ENCODE results near the gene WDFY2. TPM values are rescaled to one million over a fixed set of nuclear protein-coding genes. Genes with fewer than 3 reads are reported as not detected.

Gene WDFY2
- total and polyA plus RNA-seq, 7 donors, result 0.66 to 5.3 (median 1.7) TPM

DNA sequence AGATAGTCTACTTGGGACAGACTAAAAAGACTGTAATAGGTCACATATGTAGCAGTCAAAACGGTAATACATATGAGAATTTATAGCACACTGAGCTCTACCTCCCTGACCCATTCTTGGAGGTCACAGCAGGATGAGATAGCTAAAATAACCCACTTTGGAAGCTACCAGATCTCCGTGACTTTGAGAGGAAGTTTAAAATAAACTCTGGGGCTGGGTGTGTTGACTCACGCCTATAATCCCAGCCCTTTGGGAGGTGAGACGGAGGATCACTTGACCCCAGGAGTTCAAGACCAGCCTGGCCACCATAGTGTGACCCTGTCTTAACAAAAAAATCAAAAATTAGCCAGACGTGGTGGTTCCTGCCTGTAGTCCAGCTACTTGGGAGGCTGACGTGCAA, 174.4 kb downstream of the WDFY2 start:
- Histone ChIP-seq H3K9me3 (no peaks in the 10 kb centered on the region), H3K36me3 (ENCODE audit: insufficient read depth in 1 of 2, low read depth in 1 of 2) (peaks cover 0 to 4% of the 10 kb centered on the region in 2 donors), H3K4me1 (no peaks in the 10 kb centered on the region), H3K27me3 (ENCODE audit: insufficient read depth in 3 of 3, low read length in 2 of 3) (no peaks in the 10 kb centered on the region), H3K4me3 (no peak overlapping the region), H3K27ac (no peak overlapping the region)
- DNase-seq, result no peak
- WGBS, 3 donors, result 65 to 76% (median 67%) methylated on average over 6 of the region's 6 CpGs
- TF ChIP-seq, protein P1, sequence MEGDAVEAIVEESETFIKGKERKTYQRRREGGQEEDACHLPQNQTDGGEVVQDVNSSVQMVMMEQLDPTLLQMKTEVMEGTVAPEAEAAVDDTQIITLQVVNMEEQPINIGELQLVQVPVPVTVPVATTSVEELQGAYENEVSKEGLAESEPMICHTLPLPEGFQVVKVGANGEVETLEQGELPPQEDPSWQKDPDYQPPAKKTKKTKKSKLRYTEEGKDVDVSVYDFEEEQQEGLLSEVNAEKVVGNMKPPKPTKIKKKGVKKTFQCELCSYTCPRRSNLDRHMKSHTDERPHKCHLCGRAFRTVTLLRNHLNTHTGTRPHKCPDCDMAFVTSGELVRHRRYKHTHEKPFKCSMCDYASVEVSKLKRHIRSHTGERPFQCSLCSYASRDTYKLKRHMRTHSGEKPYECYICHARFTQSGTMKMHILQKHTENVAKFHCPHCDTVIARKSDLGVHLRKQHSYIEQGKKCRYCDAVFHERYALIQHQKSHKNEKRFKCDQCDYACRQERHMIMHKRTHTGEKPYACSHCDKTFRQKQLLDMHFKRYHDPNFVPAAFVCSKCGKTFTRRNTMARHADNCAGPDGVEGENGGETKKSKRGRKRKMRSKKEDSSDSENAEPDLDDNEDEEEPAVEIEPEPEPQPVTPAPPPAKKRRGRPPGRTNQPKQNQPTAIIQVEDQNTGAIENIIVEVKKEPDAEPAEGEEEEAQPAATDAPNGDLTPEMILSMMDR (IDR thresholded peaks at IDR 0.05), result no peak
- intact Hi-C loops (cut with DNase I), result no loop called here
- no peak for ATAC-seq

DNA sequence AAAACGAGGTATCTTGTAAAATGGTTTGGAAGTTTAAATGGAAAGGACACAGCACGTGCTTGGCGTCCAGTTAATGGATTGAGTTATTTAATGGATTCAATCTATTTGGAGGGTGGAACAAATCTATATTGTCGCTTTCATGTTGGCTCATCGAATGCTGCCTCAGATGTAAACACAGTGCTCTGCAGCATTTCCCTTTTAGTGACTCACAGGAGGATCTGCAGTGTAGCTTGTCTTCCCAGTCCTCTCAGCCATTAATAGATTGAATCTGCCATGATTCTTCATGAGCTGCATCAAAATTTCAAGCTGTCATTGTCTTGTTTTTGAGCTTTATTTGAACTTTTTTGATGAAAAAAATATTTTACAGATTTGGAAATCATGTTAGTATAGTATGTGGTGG, 175.0 kb downstream of the WDFY2 start:
- no peak for ATAC-seq
- TF ChIP-seq, protein P1 (IDR thresholded peaks at IDR 0.05), result no peak
- DNase-seq, result no peak
- no peaks in the 10 kb centered on the region for H3K9me3 ChIP-seq
- H3K27ac ChIP-seq, result no peak overlapping the region
- no peaks in the 10 kb centered on the region for H3K4me1 ChIP-seq
- no peak overlapping the region for H3K4me3 ChIP-seq
- H3K27me3 ChIP-seq (ENCODE audit: insufficient read depth in 3 of 3, low read length in 2 of 3), result no peaks in the 10 kb centered on the region
- peaks cover 0 to 4% of the 10 kb centered on the region in 2 donors for H3K36me3 ChIP-seq (ENCODE audit: insufficient read depth in 1 of 2, low read depth in 1 of 2)
- intact Hi-C loops (cut with DNase I), result no loop called here
- 93 to 95% (median 94%) methylated on average over 5 of the region's 5 CpGs for WGBS, 3 donors

DNA sequence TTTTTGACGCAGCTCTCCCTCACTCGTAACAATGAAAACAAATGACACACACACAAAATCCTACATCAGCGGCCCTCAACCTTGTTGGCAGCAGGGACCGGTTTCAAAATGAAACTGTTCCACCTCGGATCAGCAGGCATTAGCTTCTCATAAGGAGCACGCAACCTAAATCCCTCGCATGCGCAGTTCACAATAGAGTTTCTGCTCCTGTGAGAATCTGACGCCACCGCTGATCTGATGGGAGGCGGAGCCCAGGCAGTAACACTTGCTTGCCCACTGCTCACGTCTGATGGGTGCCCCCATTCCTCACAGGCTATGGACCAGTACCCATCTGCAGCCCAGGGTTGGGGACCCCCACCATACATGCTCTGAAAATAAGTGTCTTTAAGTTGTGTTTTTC, 176.3 kb downstream of the WDFY2 start:
- Histone ChIP-seq H3K36me3 (ENCODE audit: insufficient read depth in 1 of 2, low read depth in 1 of 2) (peaks cover 0 to 4% of the 10 kb centered on the region in 2 donors), H3K4me3 (peak overlapping the region; percentile 46), H3K9me3 (no peaks in the 10 kb centered on the region), H3K4me1 (no peaks in the 10 kb centered on the region), H3K27me3 (ENCODE audit: insufficient read depth in 3 of 3, low read length in 2 of 3) (no peaks in the 10 kb centered on the region), H3K27ac (no peak overlapping the region)
- 58 to 68% (median 66%) methylated on average over 12 of the region's 12 CpGs for WGBS, 3 donors
- DNase-seq, result no peak
- ATAC-seq, result peak in 3 of 4 donors; percentile 44 to 72 (median 56)
- TF ChIP-seq, protein P1 (IDR thresholded peaks at IDR 0.05), result no peak
- intact Hi-C loops (cut with DNase I), result no loop called here

DNA sequence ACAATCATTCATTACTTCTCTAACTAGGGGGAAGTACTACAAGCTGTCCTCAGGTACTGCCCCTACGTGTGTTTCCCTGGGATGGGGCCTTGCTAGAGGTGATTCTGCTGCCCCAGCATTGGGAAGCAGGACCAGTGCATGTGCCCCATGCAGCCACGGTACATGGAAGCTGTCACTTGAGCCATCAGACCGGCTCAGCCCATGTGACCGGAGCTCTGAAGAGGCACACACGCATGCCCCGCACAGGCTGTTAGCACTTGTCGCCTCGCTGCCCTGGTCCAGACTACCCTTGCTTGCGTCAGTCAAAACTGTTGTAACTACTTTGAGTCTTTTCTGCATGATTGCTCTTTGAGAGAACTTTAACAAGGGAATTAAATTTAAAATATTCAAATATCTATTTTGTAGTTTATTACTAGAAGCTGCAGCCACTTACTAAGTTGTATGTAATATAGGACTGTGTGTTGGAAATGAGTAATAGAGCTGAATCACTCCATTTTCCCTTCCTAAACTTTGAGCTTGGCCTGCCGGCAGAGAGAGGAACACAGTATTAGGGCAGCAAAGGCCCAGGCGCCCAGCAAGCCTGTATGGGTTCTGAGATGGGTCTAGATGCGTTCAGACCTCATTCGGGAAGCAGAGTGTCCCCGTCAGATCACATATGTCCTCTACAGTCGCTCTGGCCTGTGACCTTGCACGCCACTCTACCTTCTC, 177.5 kb downstream of the WDFY2 start:
- DNase-seq (no peak), ATAC-seq (peak in 1 of 4 donors; percentile 31)
- intact Hi-C loops (cut with DNase I), result no loop called here
- no peak overlapping the region for H3K27ac ChIP-seq
- TF ChIP-seq, protein P1 (IDR thresholded peaks at IDR 0.05), result no peak
- H3K27me3 ChIP-seq (ENCODE audit: insufficient read depth in 3 of 3, low read length in 2 of 3), result no peaks in the 10 kb centered on the region
- no peaks in the 10 kb centered on the region for H3K9me3 ChIP-seq
- H3K4me3 ChIP-seq, result no peak overlapping the region
- no peaks in the 10 kb centered on the region for H3K4me1 ChIP-seq
- peaks cover 0 to 4% of the 10 kb centered on the region in 2 donors for H3K36me3 ChIP-seq (ENCODE audit: insufficient read depth in 1 of 2, low read depth in 1 of 2)
- 85 to 93% (median 90%) methylated on average over 16 of the region's 16 CpGs for WGBS, 3 donors

DNA sequence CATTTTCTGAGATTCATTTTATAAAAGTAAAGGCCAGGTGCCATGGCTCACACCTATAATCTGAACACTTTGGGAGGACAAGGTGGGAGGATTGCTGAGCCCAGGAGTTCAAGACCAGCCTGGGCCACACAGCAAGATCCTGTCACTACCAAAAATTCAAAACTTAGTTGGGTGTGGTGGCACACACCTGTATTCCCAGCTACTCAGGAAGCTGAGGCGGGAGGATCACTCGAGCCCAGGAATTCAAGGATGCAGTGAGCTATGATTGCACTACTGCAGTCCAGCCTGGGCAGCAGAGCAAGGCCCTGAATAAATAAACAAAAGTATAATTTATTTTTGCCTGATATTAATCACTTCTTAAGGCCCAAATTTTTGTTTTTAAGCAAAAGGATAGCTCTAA, 179.2 kb downstream of the WDFY2 start:
- H3K9me3 ChIP-seq, result no peaks in the 10 kb centered on the region
- no peak overlapping the region for H3K27ac ChIP-seq
- ATAC-seq (no peak), DNase-seq (no peak)
- TF ChIP-seq, protein P1 (IDR thresholded peaks at IDR 0.05), result no peak
- no peak overlapping the region for H3K4me3 ChIP-seq
- H3K4me1 ChIP-seq, result no peaks in the 10 kb centered on the region
- WGBS, 3 donors, result 85 to 87% (median 87%) methylated on average over 2 of the region's 2 CpGs
- H3K36me3 ChIP-seq (ENCODE audit: insufficient read depth in 1 of 2, low read depth in 1 of 2), result peaks cover 0 to 5% of the 10 kb centered on the region in 2 donors
- H3K27me3 ChIP-seq (ENCODE audit: insufficient read depth in 3 of 3, low read length in 2 of 3), result no peaks in the 10 kb centered on the region
- intact Hi-C loops (cut with DNase I), result no loop called here

All from psoas muscle (tissue), 8 donors.